Mesothelial cell of epicardium (in vitro differentiated cells): ENCODE results near the gene TOGARAM1. TPM values are rescaled to one million over a fixed set of nuclear protein-coding genes. Genes with fewer than 3 reads are reported as not detected.
A peak's percentile ranks its signal among the peaks of the same experiment; 100 is the strongest.

Source experiments
- DNase-seq, 2 experiments: peaks; one replicate each; pipeline ENCODE4 v3.0.0; 2021; ENCODE audit warnings: low spot score in 2 of 2; ENCODE audit not compliant: unreplicated experiment in 2 of 2
- H3K27ac Mint-ChIP-seq: 2 replicates; pipeline ENCODE4 v1.8.0; 2021; ENCODE audit warnings: mixed read lengths
- H3K27me3 Mint-ChIP-seq: 2 replicates; pipeline ENCODE4 v1.8.0; 2021; ENCODE audit warnings: low read depth, mixed read lengths
- H3K36me3 Mint-ChIP-seq: 2 replicates; pipeline ENCODE4 v1.8.0; 2021; ENCODE audit warnings: mixed read lengths
- H3K4me1 Mint-ChIP-seq: 2 replicates; pipeline ENCODE4 v1.8.0; 2021; ENCODE audit warnings: mixed read lengths
- H3K4me3 Mint-ChIP-seq: 2 replicates; pipeline ENCODE4 v1.8.0; 2021; ENCODE audit warnings: mild to moderate bottlenecking, moderate library complexity, mixed read lengths
- H3K9me3 Mint-ChIP-seq: 2 replicates; pipeline ENCODE4 v1.8.0; 2021; ENCODE audit warnings: mixed read lengths
- CTCF ChIP-seq: fragments of 200-600 bp; sonication (generic); IDR thresholded peaks from one replicate; pipeline ENCODE4 v1.5.0; 2021; ENCODE audit warnings: antibody characterized with exemption; ENCODE audit not compliant: unreplicated experiment
- total RNA-seq: library from RNA; stranded (reverse); gene quantifications from 3 replicates; pipeline ENCODE4 v1.2.1, GENCODE V29; 2021

The TOGARAM1 gene
- total RNA-seq, 1 donor from 2014 or later = 27.3 TPM

GRCh38 chr14:45082420-45082819 lies 120.4 kb downstream of the TOGARAM1 start:
- Mint-ChIP-seq H3K36me3 (peaks cover 3% of the 10 kb centered on the region), H3K27ac (no peak overlapping the region), H3K4me3 (no peak overlapping the region), H3K4me1 (peaks cover 30% of the 10 kb centered on the region), H3K27me3 (no peaks in the 10 kb centered on the region), H3K9me3 (no peaks in the 10 kb centered on the region)
- TF ChIP-seq CTCF = no peak
- DNase-seq = no peak

- Mint-ChIP-seq H3K27me3 (no peaks in the 10 kb centered on the region), H3K9me3 (no peaks in the 10 kb centered on the region), H3K27ac (peak overlapping the region; percentile 92), H3K4me3 (peak overlapping the region; percentile 96), H3K4me1 (peaks cover 33% of the 10 kb centered on the region), H3K36me3 (peaks cover 3% of the 10 kb centered on the region)
- no peak for TF ChIP-seq CTCF
- DNase-seq = no peak
These were observed 121.6 kb downstream of the TOGARAM1 start for GRCh38 chr14:45083617-45083975.

GRCh38 chr14:45083976-45084722 lies 122.2 kb downstream of the TOGARAM1 start, which contains the start of gene PRPF39:
Gene PRPF39, plus strand, starts transcription at chr14:45084116. Its CDS starts 11,124 bp downstream, at chr14:45095240.
- peaks cover 3% of the 10 kb centered on the region for H3K36me3 Mint-ChIP-seq
- no peaks in the 10 kb centered on the region for H3K9me3 Mint-ChIP-seq
- peak; percentile 91 to 97 for DNase-seq
- peak within 1 kb of the TSS; percentile 99 for H3K27ac Mint-ChIP-seq
- TF ChIP-seq CTCF = no peak
- peak within 1 kb of the TSS; percentile 96 for H3K4me3 Mint-ChIP-seq
- peaks cover 33% of the 10 kb centered on the region for H3K4me1 Mint-ChIP-seq
- no peaks in the 10 kb centered on the region for H3K27me3 Mint-ChIP-seq

GRCh38 chr14:45084946-45085346 lies 123.0 kb downstream of the TOGARAM1 start:
- TF ChIP-seq CTCF = no peak
- Mint-ChIP-seq H3K4me3 (peak overlapping the region; percentile 96), H3K27ac (peak overlapping the region; percentile 99), H3K27me3 (no peaks in the 10 kb centered on the region), H3K4me1 (peaks cover 34% of the 10 kb centered on the region), H3K36me3 (peaks cover 3% of the 10 kb centered on the region), H3K9me3 (no peaks in the 10 kb centered on the region)
- no peak for DNase-seq

- Mint-ChIP-seq H3K4me1 (peaks cover 35% of the 10 kb centered on the region), H3K4me3 (no peak overlapping the region), H3K27me3 (no peaks in the 10 kb centered on the region), H3K9me3 (peaks cover 2% of the 10 kb centered on the region), H3K36me3 (peaks cover 6% of the 10 kb centered on the region), H3K27ac (no peak overlapping the region)
- DNase-seq = no peak
- no peak for TF ChIP-seq CTCF
These were observed 127.8 kb downstream of the TOGARAM1 start for GRCh38 chr14:45089813-45090212.
